ENCODE data around the gene OXLD1. TPM values are rescaled to one million over a fixed set of nuclear protein-coding genes. Genes with fewer than 3 reads are reported as not detected.

OXLD1 gene
- total and polyA plus RNA-seq, 10 of the 15 experiments (the other 5 are each of a cell fraction or from before 2014, with no cell fraction given), result 4.6 to 89.5 (median 39.8) TPM

DNA sequence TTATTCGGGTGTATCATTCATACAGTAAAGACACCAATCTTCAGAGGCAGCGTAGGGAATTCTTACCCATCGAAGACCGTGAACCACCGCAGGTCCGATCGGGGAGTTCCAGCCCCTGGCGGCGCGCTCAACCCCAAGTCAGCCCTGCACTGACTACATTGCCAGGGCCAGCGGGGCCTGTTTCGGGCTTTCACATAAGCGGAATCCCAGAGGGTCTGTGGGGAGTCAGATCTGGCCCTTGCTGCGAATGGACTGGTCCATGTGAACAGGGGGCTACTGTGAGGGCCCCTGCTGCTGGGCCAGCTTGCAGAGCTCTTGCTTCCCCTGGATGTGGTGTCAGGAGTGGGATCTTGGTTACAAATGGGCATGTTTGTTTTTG is 17.7 kb downstream of the OXLD1 start:
- H3K9ac ChIP-seq (ENCODE audit: control insufficient read depth, insufficient read depth, low read length), result no peak overlapping the region
- no peak overlapping the region for H2AFZ ChIP-seq (ENCODE audit: control insufficient read depth, low read depth, low read length)
- no peaks in the 10 kb centered on the region for H3K79me2 ChIP-seq (ENCODE audit: control insufficient read depth, insufficient read depth, low read length)
- H3K4me1 ChIP-seq (ENCODE audit: control insufficient read depth, insufficient read depth, low read length), result 0 out of 2 replicates have a peak, but pooled peaks cover 4% of the 10 kb centered on the region
- no peaks in the 10 kb centered on the region for H3K36me3 ChIP-seq (ENCODE audit: control insufficient read depth in 2 of 2, insufficient read depth in 2 of 2, low read length in 1 of 2)
- ChIA-PET SMC1A (ENCODE audit: uncharacterized antibody, unreplicated experiment) (no interaction called here), POLR2A (no interaction called here), RAD21 (ENCODE audit: unreplicated experiment) (no interaction called here), CTCF (no interaction called here)
- in situ Hi-C loops (cut with MboI), result no loop called here
- no peak overlapping the region for H3K4me3 ChIP-seq
- no peaks in the 10 kb centered on the region; a peak in 2 of 4 replicates for H3K27me3 ChIP-seq (replicated peaks in 1 of 2; ENCODE audit: control insufficient read depth in 2 of 2, insufficient read depth in 2 of 2, low read length in 1 of 2)
- 80% methylated on average over 14 of the region's 14 CpGs for WGBS (ENCODE audit: insufficient coverage, insufficient replicate concordance, low lambda C conversion rate, missing lambda C conversion rate)
- BruUV-seq (replicated peaks), result no TSS peak
- TF ChIP-seq MYC (IDR thresholded peaks at IDR 0.05; ENCODE audit: insufficient read depth, insufficient read length, insufficient replicate concordance, low read length, severe bottlenecking) (no peak), NR2C2 (IDR thresholded peaks at IDR 0.05; ENCODE audit: borderline replicate concordance, control insufficient read depth, insufficient read length, low read depth) (no peak), ZNF207 (IDR thresholded peaks at IDR 0.05; ENCODE audit: borderline replicate concordance) (no peak), POU2F2 (IDR thresholded peaks at IDR 0.05; ENCODE audit: borderline replicate concordance, low read depth, low read length) (no peak), ZNF274 (IDR thresholded peaks at IDR 0.05; ENCODE audit: insufficient read depth, insufficient read length) (no peak), RELA (IDR thresholded peaks at IDR 0.05; ENCODE audit: borderline replicate concordance, partially characterized antibody) (no peak), SREBF2 (IDR thresholded peaks at IDR 0.05; ENCODE audit: low read length) (no peak), SREBF1 (IDR thresholded peaks at IDR 0.05; ENCODE audit: low read length) (no peak), TCF12 (IDR thresholded peaks at IDR 0.05; ENCODE audit: low read depth, low read length) (no peak), HDAC6 (IDR thresholded peaks at IDR 0.05; ENCODE audit: unreplicated experiment) (no peak), SRF (IDR thresholded peaks at IDR 0.05; ENCODE audit: low read depth in 2 of 2, low read length in 2 of 2) (no peak)
- TF ChIP-seq, protein P1, sequence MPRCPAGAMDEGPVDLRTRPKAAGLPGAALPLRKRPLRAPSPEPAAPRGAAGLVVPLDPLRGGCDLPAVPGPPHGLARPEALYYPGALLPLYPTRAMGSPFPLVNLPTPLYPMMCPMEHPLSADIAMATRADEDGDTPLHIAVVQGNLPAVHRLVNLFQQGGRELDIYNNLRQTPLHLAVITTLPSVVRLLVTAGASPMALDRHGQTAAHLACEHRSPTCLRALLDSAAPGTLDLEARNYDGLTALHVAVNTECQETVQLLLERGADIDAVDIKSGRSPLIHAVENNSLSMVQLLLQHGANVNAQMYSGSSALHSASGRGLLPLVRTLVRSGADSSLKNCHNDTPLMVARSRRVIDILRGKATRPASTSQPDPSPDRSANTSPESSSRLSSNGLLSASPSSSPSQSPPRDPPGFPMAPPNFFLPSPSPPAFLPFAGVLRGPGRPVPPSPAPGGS (IDR thresholded peaks at IDR 0.05; ENCODE audit: borderline replicate concordance, insufficient read depth, low read depth, low read length, poor library complexity, severe bottlenecking), result no peak
- intact Hi-C loops (cut with micrococcal nuclease; ENCODE audit: unreplicated experiment), result no loop called here
- DNase-seq (ENCODE audit: low read depth, low spot score) (no peak), FAIRE-seq (no peak), ATAC-seq (no peak)
- H3K4me2 ChIP-seq (ENCODE audit: control insufficient read depth, insufficient read depth), result no peak overlapping the region
- no peaks in the 10 kb centered on the region for H4K20me1 ChIP-seq (ENCODE audit: control insufficient read depth, insufficient read depth)
- H3K9me3 ChIP-seq (replicated peaks; ENCODE audit: control insufficient read depth, insufficient read depth, low read length), result peaks cover 6% of the 10 kb centered on the region; the same call in 2 of the 3 replicates
- H3K27ac ChIP-seq (ENCODE audit: control insufficient read depth, insufficient read depth), result no peak overlapping the region

All from GM12878 (cell line).